ENCODE results near the gene HOXC9.

GRCh38 chr12:54025499-54026405 lies 25.8 kb downstream of the HOXC9 start:
- TF ChIP-seq, protein P1, sequence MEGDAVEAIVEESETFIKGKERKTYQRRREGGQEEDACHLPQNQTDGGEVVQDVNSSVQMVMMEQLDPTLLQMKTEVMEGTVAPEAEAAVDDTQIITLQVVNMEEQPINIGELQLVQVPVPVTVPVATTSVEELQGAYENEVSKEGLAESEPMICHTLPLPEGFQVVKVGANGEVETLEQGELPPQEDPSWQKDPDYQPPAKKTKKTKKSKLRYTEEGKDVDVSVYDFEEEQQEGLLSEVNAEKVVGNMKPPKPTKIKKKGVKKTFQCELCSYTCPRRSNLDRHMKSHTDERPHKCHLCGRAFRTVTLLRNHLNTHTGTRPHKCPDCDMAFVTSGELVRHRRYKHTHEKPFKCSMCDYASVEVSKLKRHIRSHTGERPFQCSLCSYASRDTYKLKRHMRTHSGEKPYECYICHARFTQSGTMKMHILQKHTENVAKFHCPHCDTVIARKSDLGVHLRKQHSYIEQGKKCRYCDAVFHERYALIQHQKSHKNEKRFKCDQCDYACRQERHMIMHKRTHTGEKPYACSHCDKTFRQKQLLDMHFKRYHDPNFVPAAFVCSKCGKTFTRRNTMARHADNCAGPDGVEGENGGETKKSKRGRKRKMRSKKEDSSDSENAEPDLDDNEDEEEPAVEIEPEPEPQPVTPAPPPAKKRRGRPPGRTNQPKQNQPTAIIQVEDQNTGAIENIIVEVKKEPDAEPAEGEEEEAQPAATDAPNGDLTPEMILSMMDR (IDR thresholded peaks at IDR 0.05): no peak
- no peak for TF ChIP-seq ZFX (IDR thresholded peaks at IDR 0.05; ENCODE audit: borderline replicate concordance)

Data from 22Rv1 (cell line).